ENCODE measurements around the gene NANOS3. TPM values are rescaled to one million over a fixed set of nuclear protein-coding genes. Genes with fewer than 3 reads are reported as not detected.

The NANOS3 gene
- total RNA-seq, 2 experiments from 2014 or later, result 0.48 TPM; not detected in 1

- Mint-ChIP-seq H3K4me1 (peaks cover 42% of the 10 kb centered on the region), H3K27me3 (peaks cover 22% of the 10 kb centered on the region), H3K4me3 (peak overlapping the region; percentile 80), H3K9me3 (no peaks in the 10 kb centered on the region), H3K36me3 (ENCODE audit: low read depth) (no peaks in the 10 kb centered on the region), H3K27ac (peak overlapping the region; percentile 85)
- ChIA-PET POLR2A (interaction anchor here (0.7 to 1.7 kb wide), 2 partner anchors 67 to 87 kb away, joined by 4 to 7 read pairs; partner anchors contain the start of genes C19orf53 and ZSWIM4), CTCF (interaction anchor here (0.6 to 5.5 kb wide), 22 partner anchors 11 to 582 kb away, joined by 3 to 112 read pairs (median 7); partner anchors contain the start of genes ASF1B, C19orf53, MRI1 and NANOS3)
- no peak for DNase-seq
Observed at GRCh38 chr19:13861392-13861713, 15.6 kb upstream of the NANOS3 start.

GRCh38 chr19:13861714-13862531, 15.0 kb upstream of the NANOS3 start:
- H3K36me3 Mint-ChIP-seq (ENCODE audit: low read depth), result no peaks in the 10 kb centered on the region
- H3K4me1 Mint-ChIP-seq, result peaks cover 44% of the 10 kb centered on the region
- CTCF ChIA-PET, result interaction anchor here (0.6 to 5.5 kb wide), 53 partner anchors 11 to 703 kb away, joined by 3 to 112 read pairs (median 4); partner anchors contain the start of genes ASF1B, C19orf53, MISP3 and MRI1

GRCh38 chr19:13864046-13864666, 12.8 kb upstream of the NANOS3 start:
- peaks cover 32% of the 10 kb centered on the region for H3K27me3 Mint-ChIP-seq
- no peak overlapping the region for H3K27ac Mint-ChIP-seq
- CTCF ChIA-PET, result interaction anchor here (0.5 to 5.5 kb wide), 10 partner anchors 9 to 806 kb away, joined by 3 to 112 read pairs (median 10); partner anchors contain the start of genes ASF1B, C19orf53, IL27RA and NANOS3
- H3K9me3 Mint-ChIP-seq, result no peaks in the 10 kb centered on the region
- H3K4me3 Mint-ChIP-seq, result peak overlapping the region; percentile 55
- H3K36me3 Mint-ChIP-seq (ENCODE audit: low read depth), result no peaks in the 10 kb centered on the region
- no peak for DNase-seq
- POLR2A ChIA-PET, result no interaction called here
- H3K4me1 Mint-ChIP-seq, result peaks cover 44% of the 10 kb centered on the region

More at GRCh38 chr19:13861714-13862531, 15.0 kb upstream of the NANOS3 start:
- POLR2A ChIA-PET, result interaction anchor here (0.6 to 1.7 kb wide), 6 partner anchors 15 to 1124 kb away, joined by 3 to 7 read pairs (median 3); partner anchors contain the start of genes C19orf53 and GET3
- Mint-ChIP-seq H3K27ac (peak overlapping the region; percentile 85), H3K27me3 (peaks cover 27% of the 10 kb centered on the region), H3K9me3 (no peaks in the 10 kb centered on the region), H3K4me3 (peak overlapping the region; percentile 80)
- DNase-seq, result peak; percentile 88

- POLR2A ChIA-PET, result no interaction called here
- Mint-ChIP-seq H3K27ac (no peak overlapping the region), H3K4me1 (peaks cover 39% of the 10 kb centered on the region), H3K27me3 (peaks cover 32% of the 10 kb centered on the region), H3K36me3 (ENCODE audit: low read depth) (no peaks in the 10 kb centered on the region), H3K4me3 (peak overlapping the region; percentile 55), H3K9me3 (no peaks in the 10 kb centered on the region)
- CTCF ChIA-PET, result interaction anchor here (0.9 to 5.5 kb wide), 4 partner anchors 15 to 167 kb away, joined by 3 to 112 read pairs (median 36); partner anchors contain the start of gene IL27RA
- no peak for DNase-seq
Observed at GRCh38 chr19:13864667-13865570, 12.0 kb upstream of the NANOS3 start.

GRCh38 chr19:13865571-13866462, 11.1 kb upstream of the NANOS3 start:
- ChIA-PET CTCF (no interaction called here), POLR2A (interaction anchor here (0.5 kb wide), 1 partner anchor 630 kb away, joined by 3 read pairs; the partner anchor contains the start of gene GIPC1)
- no peak for DNase-seq

GRCh38 chr19:13866463-13867046, 10.4 kb upstream of the NANOS3 start:
- peak overlapping the region; percentile 20 for H3K4me3 Mint-ChIP-seq
- peaks cover 27% of the 10 kb centered on the region for H3K4me1 Mint-ChIP-seq
- peaks cover 32% of the 10 kb centered on the region for H3K27me3 Mint-ChIP-seq
- ChIA-PET POLR2A (no interaction called here), CTCF (interaction anchor here (2.0 kb wide), 1 partner anchor 270 kb away, joined by 7 read pairs; the partner anchor contains the start of gene ASF1B)
- H3K27ac Mint-ChIP-seq, result no peak overlapping the region
- H3K36me3 Mint-ChIP-seq (ENCODE audit: low read depth), result no peaks in the 10 kb centered on the region
- DNase-seq, result no peak
- H3K9me3 Mint-ChIP-seq, result no peaks in the 10 kb centered on the region

More at GRCh38 chr19:13865571-13866462, 11.1 kb upstream of the NANOS3 start:
- Mint-ChIP-seq H3K27me3 (peaks cover 32% of the 10 kb centered on the region), H3K4me3 (peak overlapping the region; percentile 20), H3K9me3 (no peaks in the 10 kb centered on the region), H3K4me1 (peaks cover 35% of the 10 kb centered on the region), H3K27ac (no peak overlapping the region), H3K36me3 (ENCODE audit: low read depth) (no peaks in the 10 kb centered on the region)

- H3K4me3 Mint-ChIP-seq, result no peak overlapping the region
- H3K27me3 Mint-ChIP-seq, result peaks cover 26% of the 10 kb centered on the region
- DNase-seq, result no peak
- POLR2A ChIA-PET, result no interaction called here
- peaks cover 21% of the 10 kb centered on the region for H3K4me1 Mint-ChIP-seq
- no peaks in the 10 kb centered on the region for H3K36me3 Mint-ChIP-seq (ENCODE audit: low read depth)
- H3K27ac Mint-ChIP-seq, result no peak overlapping the region
- CTCF ChIA-PET, result interaction anchor here (0.7 to 2.0 kb wide), 4 partner anchors 10 to 268 kb away, joined by 3 to 7 read pairs (median 4); partner anchors contain the start of gene ASF1B
- H3K9me3 Mint-ChIP-seq, result no peaks in the 10 kb centered on the region
Observed at GRCh38 chr19:13868663-13869062, 8.3 kb upstream of the NANOS3 start.

GRCh38 chr19:13869281-13869680, 7.7 kb upstream of the NANOS3 start:
- no peak overlapping the region for H3K27ac Mint-ChIP-seq
- CTCF ChIA-PET, result interaction anchor here (0.6 to 1.3 kb wide), 3 partner anchors 10 to 203 kb away, joined by 3 to 6 read pairs (median 4); partner anchors contain the start of gene MISP3
- H3K9me3 Mint-ChIP-seq, result no peaks in the 10 kb centered on the region
- H3K36me3 Mint-ChIP-seq (ENCODE audit: low read depth), result no peaks in the 10 kb centered on the region
- peaks cover 16% of the 10 kb centered on the region for H3K4me1 Mint-ChIP-seq
- H3K27me3 Mint-ChIP-seq, result peaks cover 22% of the 10 kb centered on the region
- DNase-seq, result no peak
- POLR2A ChIA-PET, result no interaction called here
- no peak overlapping the region for H3K4me3 Mint-ChIP-seq

GRCh38 chr19:13870873-13871272, 6.1 kb upstream of the NANOS3 start:
- POLR2A ChIA-PET, result no interaction called here
- H3K27ac Mint-ChIP-seq, result no peak overlapping the region
- CTCF ChIA-PET, result interaction anchor here (0.5 to 7.1 kb wide), 8 partner anchors 9 to 585 kb away, joined by 3 to 39 read pairs (median 4); partner anchors contain the start of genes ASF1B and C19orf53
- peaks cover 20% of the 10 kb centered on the region for H3K27me3 Mint-ChIP-seq
- no peak for DNase-seq
- no peaks in the 10 kb centered on the region for H3K9me3 Mint-ChIP-seq
- peaks cover 11% of the 10 kb centered on the region for H3K4me1 Mint-ChIP-seq
- H3K36me3 Mint-ChIP-seq (ENCODE audit: low read depth), result no peaks in the 10 kb centered on the region
- H3K4me3 Mint-ChIP-seq, result no peak overlapping the region

- ChIA-PET CTCF (interaction anchor here (0.6 to 7.1 kb wide), 5 partner anchors 10 to 597 kb away, joined by 3 to 39 read pairs (median 3); partner anchors contain the start of gene C19orf53), POLR2A (no interaction called here)
- DNase-seq, result no peak
- peaks cover 5% of the 10 kb centered on the region for H3K4me1 Mint-ChIP-seq
- H3K9me3 Mint-ChIP-seq, result no peaks in the 10 kb centered on the region
- peaks cover 12% of the 10 kb centered on the region for H3K27me3 Mint-ChIP-seq
- H3K4me3 Mint-ChIP-seq, result peak overlapping the region; percentile 50
- no peaks in the 10 kb centered on the region for H3K36me3 Mint-ChIP-seq (ENCODE audit: low read depth)
- no peak overlapping the region for H3K27ac Mint-ChIP-seq
Observed at GRCh38 chr19:13872339-13872694, 4.6 kb upstream of the NANOS3 start.

Data from activated CD4-positive, alpha-beta T cell treated with anti-CD3 and anti-CD28 coated beads, Interleukin-2, amount 10 ng/mL, durations not matched to agents 7 days and 5 days (primary cell).